HG03025 (cell line): ENCODE measurements around the gene LARP1.

Source experiments
- ATAC-seq: cut with Tn5 transposase; IDR thresholded peaks from one replicate; pipeline ENCODE4 v1.9.1; 2021; ENCODE audit warnings: mild to moderate bottlenecking, moderate library complexity; ENCODE audit not compliant: unreplicated experiment, low FRiP score

Gene LARP1

DNA sequence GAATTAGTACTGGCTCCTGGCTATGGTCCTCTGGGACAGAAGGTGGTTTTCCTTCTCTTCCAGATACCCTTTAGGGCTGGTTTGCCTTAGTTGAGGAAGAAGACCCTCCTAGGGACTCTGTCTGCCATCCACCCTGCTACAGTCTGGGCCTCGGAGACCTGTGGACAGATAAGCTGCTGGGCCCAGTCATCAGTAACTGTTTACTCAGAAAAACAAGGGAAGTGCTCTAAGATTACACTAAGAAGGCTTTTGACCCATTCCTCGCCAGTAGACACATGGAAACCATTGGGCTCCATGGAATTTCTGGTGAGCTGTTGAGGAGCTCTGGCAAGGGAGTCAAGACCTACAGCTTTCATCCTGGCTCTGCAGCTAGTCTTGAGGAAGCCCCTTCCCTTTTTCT lies 31.2 kb downstream of the LARP1 start:
- no peak for ATAC-seq

DNA sequence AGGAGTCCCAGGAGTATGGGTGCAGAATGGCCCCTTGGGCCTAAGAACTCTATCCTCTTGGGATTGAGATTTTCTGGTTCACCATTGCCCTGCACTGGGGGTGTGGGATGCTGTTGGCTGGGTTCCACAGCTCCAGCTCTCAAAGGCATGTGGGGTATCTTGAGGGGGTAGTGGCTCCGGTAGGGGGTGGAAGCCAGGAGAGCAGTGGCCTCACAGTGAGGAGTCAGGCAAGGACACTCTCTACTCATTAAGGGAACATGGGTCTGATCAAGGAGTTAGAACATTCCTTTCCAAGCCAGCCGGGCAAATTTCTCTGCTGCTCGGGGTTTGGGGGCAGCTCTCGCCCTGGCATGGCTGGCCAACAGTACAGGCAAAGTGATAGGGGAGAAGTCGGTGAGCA lies 33.0 kb downstream of the LARP1 start:
- no peak for ATAC-seq

DNA sequence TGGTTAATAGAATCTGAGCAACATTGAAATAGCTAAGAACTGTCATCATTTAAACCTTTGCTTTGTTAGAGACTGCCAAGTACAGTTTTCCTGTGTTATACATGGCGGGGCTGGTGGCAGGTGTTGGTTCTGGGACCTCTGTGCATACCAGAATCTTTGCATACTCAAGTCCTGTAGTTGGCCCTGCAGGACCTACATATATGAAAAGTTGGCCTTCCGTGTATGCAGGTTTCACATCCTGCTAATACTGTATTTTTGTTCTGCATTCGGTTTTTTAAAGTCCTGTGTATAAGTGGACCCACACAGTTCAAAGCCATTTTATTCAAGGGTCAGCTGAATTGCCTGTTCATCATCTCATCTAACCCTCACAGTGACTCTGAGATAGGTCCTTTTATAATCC lies 36.4 kb downstream of the LARP1 start:
- peak; percentile 82 for ATAC-seq

DNA sequence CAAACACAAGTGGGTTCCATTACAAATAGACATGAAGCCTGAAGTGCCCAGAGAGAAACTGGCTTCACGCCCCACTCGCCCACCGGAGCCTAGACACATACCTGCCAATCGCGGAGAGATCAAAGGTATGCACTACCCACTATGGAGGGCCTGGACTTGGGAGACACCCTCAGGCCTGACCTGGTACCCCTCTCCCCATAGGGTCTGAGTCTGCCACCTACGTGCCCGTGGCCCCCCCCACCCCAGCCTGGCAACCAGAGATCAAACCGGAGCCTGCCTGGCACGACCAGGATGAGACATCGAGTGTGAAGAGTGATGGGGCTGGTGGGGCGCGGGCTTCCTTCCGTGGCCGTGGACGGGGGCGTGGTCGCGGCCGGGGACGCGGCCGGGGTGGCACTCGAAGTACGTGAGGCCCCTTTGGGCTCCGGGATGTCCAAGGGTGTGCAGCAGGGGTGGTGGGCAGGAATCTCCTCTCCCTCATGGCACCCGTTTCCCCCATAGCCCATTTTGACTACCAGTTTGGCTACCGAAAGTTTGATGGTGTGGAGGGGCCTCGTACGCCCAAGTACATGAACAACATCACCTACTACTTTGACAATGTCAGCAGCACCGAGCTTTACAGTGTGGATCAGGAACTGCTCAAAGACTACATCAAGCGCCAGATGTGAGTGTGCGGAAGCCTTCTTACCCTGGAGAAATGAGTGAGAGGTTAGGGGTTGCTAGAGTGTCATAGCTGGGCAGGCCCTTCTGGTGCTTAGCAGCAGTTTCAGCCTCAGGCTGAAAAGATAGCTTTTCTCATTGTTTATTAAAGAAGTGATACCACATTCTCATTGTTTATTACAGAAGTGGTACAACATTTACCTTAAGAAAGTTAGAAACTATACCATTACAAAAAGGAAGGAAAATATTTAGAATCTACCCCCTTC lies 38.7 kb downstream of the LARP1 start:
- ATAC-seq = no peak

DNA sequence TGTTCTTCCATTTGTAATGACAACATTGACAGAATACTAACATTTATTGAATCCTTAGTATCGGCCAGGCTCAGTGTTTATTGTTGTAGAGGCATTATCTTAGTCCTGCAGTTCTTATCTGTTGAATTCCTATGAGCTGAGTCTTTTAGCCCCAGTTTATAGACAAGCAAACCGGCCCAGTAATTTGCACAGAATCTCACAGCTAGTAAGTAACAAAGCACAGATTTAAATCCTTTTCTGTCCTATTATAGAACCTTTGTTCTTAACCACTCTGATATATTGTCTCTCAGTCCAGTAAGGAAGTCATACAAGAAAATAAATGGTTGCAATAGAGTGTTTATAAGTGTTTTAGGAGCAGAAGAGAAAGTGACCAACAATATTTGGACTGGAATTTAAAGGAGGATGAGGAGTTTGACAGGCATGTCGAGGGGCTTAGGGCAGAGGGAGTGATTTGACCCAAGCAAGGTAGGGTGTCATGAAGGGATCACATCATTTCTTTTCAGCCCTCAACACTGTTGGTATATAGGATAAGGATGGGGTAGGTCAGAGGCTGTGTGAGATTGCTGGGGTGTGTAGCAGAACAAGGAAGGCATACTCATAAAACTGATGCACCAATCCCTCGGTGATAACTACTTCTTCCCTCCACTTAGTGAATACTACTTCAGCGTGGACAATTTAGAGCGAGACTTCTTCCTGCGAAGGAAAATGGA lies 39.5 kb downstream of the LARP1 start:
- no peak for ATAC-seq

DNA sequence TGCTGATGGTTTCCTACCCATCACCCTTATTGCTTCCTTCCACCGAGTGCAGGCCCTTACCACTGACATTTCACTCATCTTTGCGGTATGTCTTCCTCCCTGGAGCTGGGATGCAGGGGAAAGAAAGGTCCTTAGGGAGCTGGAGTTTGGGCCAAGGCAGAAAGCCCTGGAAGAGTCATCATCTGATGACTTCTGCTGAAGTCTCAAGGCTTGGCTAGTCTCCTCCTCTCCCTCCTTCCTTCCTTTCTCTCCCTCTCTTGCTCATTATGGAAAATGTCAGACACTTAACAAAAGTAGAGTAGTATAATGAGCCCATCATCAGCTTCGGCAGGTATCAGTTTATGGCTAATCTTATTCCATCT lies 40.0 kb downstream of the LARP1 start:
- no peak for ATAC-seq

DNA sequence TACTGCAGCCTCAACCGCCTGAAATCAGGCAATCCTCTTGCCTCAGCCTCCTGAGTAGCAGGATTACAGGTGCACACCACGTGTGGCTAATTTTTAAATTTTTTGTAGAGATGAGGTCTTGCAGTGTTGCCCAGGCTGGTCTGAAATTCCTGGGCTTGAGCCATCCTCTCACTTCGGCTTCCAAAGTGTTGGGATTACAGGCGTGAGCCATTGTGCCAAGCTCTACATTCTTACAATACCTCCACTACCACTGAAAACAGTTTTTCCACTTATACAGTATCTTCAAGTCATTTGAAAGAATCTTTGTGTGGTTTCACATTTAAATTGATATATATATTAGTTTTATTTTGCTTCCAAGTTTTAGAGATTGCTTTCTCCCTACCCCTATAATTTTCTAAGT lies 42.6 kb downstream of the LARP1 start:
- no peak for ATAC-seq

DNA sequence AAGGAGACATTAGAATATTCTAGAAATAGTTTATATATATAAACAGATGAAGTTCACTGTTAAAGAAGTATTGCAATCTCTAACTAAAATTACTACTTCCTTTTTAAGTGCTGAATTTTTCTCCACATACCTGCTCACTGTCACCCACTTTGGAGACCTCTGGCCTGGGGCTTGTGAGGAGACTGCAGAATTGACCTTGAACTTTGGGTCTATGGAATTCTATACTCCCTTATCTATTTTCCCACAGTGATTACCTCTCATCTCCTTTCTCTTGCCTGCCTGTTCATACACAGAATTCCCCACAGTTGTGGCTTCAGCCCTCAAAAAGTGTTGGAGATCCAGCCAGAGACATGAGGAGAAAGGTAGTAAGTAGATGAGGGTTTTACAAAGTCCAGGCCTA lies 45.4 kb downstream of the LARP1 start:
- ATAC-seq = no peak

DNA sequence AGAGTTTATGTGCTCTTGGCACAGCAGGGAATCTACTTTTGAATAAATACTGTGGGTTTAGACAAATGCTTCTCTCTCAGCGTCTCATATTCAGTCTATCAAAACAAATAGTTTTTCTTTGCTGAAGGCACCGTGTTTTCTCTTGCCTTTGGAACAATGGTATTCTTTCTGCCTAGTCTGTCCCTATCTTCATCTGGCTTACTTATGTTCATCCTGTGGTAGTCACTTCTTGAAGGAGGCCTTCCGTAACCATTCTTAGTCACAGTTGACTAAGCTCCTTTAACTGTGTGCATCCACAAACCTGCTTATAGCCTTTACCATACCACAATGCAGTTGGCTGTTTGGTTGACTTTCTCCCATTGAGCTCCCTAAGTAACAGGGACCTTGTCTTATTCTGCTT lies 45.9 kb downstream of the LARP1 start:
- no peak for ATAC-seq

DNA sequence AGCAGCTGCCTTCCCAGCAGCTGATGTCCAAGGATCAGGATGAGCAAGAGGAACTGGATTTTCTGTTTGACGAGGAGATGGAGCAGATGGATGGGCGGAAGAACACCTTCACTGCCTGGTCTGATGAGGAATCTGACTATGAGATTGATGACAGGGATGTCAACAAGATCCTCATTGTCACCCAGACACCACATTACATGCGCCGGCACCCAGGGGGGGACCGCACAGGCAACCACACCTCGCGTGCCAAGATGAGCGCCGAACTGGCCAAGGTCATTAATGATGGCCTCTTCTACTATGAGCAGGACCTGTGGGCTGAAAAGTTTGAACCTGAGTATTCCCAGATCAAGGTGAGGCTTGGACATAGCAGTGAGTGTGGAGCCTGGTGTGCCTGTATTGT lies 46.9 kb downstream of the LARP1 start:
- no peak for ATAC-seq

DNA sequence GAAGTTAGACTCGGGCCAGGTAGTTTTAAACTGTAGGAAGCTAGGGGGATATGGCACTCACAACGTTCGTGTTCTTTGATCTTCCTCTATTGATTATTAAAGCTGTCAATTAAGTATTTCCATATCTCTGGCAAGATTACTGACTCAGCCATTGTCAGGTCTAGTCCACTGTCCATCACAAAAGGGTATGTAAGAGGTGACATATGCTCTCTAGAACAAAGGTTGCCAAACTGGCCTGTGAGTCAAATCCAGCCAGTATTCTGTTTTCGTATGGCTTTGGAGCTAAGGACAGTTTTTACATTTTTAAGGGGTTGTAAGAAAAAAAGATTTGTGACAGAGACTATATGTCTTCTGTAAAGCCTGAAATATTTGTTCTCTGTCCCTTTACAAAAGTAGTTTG lies 51.0 kb downstream of the LARP1 start:
- no peak for ATAC-seq

DNA sequence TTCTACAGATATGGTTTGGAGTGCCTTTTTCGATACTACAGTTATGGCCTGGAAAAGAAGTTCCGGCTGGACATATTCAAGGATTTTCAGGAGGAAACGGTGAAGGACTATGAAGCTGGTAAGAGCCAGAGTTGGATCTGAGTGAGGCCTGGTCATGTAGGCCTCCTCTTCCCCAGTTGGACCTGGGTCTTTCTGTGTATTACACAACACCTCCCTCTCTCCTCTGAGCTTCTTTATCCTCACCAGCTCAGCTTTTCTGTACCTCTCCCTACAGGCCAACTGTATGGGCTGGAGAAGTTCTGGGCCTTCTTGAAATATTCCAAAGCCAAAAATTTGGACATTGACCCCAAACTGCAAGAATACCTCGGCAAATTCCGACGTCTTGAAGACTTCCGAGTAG lies 56.1 kb downstream of the LARP1 start:
- ATAC-seq = no peak

DNA sequence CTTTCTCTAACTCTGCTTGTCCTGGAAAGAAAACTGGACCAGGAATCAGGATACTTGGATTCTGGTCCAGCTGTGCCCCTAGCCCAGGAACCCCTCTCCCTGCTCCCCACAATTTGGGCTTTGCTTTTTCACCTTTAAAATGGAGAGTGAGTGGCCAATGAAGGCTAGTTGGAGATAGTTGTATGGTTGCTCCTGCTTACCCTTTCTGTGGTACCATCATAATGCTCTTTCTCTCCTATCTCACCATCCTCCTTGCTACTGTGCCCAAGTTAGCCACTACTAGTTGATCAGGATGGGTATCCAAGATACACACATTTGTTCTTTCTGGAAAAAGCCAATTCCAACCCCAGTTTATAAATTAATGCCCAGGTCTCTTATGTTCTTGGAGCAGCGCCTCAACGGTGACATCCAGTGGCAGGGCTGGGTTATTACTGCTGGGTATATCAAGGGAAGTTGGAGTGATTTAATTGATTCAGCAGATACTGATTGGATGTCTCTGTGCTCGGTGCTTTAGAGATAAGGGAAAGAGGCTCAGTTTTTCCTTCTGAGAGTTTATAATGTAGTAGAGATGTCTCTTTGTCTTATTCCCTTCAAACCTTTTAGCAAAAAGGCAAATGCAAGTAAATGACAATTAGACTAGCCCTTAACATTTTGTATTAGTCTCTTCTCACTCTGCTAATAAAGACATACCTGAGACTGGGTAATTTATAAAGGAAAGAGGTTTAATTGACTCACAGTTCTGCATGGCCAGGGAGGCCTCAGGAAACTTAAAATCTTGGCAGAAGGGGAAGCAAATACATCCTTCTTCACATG lies 56.7 kb downstream of the LARP1 start:
- no peak for ATAC-seq

DNA sequence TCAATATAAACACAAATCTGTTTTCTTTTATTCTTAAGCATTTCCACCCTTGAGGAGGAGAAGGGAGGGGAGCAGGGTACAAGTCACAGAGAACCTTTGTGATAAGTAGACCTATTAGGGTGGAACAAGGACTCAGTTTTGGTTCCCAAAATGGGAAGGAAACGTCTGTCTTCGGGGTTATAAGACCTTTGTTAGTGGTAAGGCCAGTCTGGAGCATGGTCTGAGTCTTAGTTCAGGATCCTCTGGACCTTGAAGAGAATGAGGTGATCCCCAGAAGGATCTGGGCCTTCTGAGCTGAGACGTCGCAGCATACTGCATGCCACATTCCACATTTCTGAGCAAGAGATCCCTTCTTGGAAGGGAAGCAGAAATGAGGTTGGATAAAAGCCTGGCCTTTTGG lies 58.0 kb downstream of the LARP1 start:
- ATAC-seq = no peak

DNA sequence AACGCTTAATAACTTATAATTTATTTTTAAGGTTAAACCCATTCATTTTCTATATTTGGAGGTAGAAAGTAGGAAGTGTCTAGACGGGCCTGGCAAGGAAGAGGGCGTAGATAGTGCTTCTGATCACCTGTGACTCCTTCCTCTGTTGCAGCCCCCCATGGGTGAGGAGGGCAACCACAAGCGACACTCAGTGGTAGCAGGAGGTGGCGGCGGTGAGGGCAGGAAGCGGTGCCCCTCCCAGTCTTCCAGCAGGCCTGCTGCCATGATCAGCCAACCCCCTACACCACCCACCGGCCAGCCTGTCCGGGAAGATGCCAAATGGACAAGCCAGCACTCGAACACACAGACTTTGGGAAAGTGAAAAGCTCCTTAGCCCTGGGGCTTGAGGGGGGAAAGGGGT lies 58.6 kb downstream of the LARP1 start:
- no peak for ATAC-seq

DNA sequence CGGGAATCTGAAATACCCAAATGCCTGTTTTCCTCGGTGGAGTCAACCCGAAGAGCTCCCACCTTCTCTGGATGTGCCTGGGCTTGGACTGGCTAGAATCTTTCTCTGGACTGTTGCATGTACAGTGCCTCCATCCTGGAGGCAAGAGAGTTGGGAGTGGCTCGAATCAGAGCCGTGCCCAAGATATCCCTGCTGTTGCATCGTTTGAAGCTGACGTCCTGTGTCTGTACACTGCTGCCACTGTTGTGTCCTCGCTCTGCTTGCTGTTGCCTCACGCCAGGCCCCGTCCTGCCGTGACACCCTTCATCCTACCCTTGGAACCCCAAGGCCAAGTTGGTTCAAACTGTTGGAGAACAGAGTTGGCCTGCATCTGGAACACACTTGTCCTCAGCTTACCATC lies 59.8 kb downstream of the LARP1 start:
- no peak for ATAC-seq

DNA sequence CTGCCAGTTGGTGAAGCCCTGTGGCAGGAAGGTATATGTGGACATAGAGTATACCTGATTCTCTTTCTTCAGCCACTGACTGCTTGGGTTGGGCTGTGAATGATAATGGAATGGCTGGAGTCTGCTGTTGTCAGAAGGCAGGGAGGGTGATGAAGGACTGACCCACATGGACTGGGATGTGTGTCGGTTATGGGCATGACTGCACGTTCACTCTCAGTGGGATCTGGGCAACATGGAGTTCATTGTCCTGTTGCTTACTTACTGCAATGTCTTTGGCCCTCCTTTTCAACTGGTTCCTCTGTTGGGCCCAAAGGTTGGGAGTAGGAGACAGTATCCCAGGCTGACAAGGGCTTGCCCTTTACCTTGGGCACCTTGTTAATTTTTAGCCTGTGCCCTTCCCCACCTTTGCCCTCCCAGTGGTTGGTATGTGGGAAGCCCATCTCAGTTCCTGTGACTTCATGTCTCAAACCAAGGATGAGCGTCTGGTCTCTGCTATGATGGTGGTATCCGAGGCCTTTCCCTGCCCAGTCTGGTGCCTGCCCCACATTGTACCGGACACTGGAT lies 60.6 kb downstream of the LARP1 start:
- ATAC-seq = no peak

DNA sequence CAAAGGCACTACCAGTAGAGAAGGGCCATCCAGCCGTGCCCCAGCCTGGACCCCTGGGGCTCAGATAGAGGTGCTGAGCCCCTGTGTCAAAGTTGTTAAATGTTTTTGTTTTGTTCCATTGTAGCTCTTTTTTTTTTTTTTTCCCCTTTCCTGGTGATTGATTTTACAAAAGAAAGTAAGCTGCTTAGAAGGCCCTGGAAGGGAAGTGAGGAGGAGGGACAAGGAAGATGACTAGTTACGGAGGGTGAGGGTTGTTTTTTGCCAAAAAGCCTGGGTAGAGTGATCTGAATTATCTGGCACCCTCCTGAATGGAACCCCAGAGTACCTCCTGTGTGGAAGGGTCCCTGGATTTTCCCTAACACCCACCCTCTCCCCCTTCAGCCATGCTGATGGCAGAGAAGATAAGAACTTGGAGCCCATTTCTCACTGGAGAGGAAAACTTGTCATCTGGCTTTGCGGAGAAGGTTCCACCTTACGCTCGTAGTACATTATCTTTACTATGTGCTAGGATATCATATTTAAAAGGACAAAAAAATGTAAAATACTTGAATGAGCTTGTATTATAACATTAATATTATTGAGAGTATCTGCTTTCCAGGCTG lies 61.8 kb downstream of the LARP1 start:
- no peak for ATAC-seq

DNA sequence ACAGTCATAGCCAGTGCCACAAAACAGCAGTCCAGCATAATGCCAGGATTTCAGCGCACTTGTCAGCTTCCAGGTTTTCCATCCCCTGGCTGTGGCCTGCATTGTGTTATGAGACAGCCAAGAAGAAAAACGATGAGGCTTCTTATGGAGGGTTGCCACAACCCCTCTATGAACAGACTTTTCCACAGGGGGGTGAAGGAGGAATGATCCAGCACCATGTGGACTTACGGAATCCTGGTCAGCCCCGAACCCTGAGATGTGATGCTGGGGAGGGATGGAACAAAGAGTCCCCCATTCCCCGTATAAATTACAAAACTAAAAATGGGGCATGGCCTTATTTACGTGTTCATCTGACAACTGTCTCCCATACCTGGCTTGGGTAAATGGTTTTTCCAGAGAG lies 62.6 kb downstream of the LARP1 start:
- no peak for ATAC-seq

DNA sequence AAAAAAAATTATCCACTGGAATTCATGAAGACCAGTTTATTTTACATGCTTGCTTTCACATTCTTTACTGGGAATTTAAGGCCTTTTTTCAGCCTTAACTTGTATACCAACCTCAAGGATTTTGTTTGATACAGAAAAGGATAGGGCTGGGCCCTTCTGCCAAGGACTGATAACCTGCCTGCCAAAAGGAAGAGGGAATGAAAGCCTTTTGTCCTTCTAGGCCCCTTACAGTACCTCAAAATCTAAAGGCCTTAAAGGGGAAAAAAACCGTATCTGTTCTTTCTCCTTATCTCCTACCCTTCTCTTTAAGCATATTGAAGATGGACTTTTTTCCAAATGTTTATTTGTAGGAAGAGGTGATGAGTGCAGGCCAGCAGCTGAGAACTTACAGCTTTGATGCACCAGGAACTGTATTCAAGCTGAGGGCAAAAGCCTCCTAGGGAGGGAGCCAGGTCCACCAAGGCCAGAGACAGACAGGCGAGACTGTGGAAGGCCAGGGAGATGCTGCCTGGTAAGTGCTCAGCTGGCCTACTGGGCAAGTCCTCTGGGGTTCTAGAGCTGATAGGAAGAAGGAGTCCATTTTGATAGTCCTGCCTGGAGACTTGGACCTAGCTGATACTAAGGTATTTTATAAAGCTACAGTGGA lies 63.4 kb downstream of the LARP1 start:
- ATAC-seq = no peak
